CD4-positive, alpha-beta T cell (primary cell): Measurements from ENCODE around the gene KDM2A. TPM values are rescaled to one million over a fixed set of nuclear protein-coding genes. Genes with fewer than 3 reads are reported as not detected.

Source experiments
- ATAC-seq: fragments of 200-7000 bp; cut with Tn5 transposase; one replicate; pipeline ENCODE4 v1.10.0; 2022; ENCODE audit warnings: mild to moderate bottlenecking; ENCODE audit not compliant: poor library complexity
- CTCF ChIA-PET: fragments of 350-600 bp; sonication (Branson Sonifier 250); formaldehyde crosslinking; loops from one replicate; lab custom pipeline; 2021; ENCODE audit warnings: antibody characterized with exemption, inconsistent platforms; lab: Charles Lee
- POLR2A ChIA-PET: fragments of 350-600 bp; sonication (Branson Sonifier 250); formaldehyde crosslinking; loops from one replicate; lab custom pipeline; 2021; ENCODE audit warnings: antibody characterized with exemption, inconsistent platforms; lab: Charles Lee
- DNase-seq, 14 experiments: peaks; one replicate each; pipeline ENCODE4 v3.0.0-alpha.2; 2013 to 2020; ENCODE audit warnings: mixed read lengths in 2 of 14
- H3K27ac ChIP-seq, 2 donors: one replicate each; pipeline versions ENCODE4 v1.5.1 to v1.7.0; 2013; ENCODE audit warnings: low read length in 2 of 2, low read depth in 1 of 2, mild to moderate bottlenecking in 1 of 2
- H3K27me3 ChIP-seq, 2 experiments: 1 replicate in 1 of 2; 2 replicates in 1 of 2; pipeline versions ENCODE4 v1.6.1 to v1.7.0; 2013; ENCODE audit warnings: low read length in 2 of 2, control low read depth in 1 of 2, mild to moderate bottlenecking in 1 of 2, moderate library complexity in 1 of 2; ENCODE audit not compliant: insufficient read depth in 2 of 2, control insufficient read depth in 1 of 2
- H3K36me3 ChIP-seq: one replicate; pipeline ENCODE4 v1.6.1; 2013; ENCODE audit warnings: low read length, control low read depth; ENCODE audit not compliant: insufficient read depth
- H3K4me1 ChIP-seq: one replicate; pipeline ENCODE4 v1.6.1; 2013; ENCODE audit warnings: low read length, control low read depth; ENCODE audit not compliant: insufficient read depth
- H3K4me3 ChIP-seq: one replicate; pipeline ENCODE4 v1.5.1; 2013; ENCODE audit warnings: mild to moderate bottlenecking, low read length, moderate library complexity
- H3K9me3 ChIP-seq, 2 experiments: 1 replicate in 1 of 2; 2 replicates in 1 of 2; pipeline versions ENCODE4 v1.6.1 to v1.7.0; 2013; ENCODE audit warnings: low read length in 2 of 2, mild to moderate bottlenecking in 2 of 2, control low read depth in 1 of 2, moderate library complexity in 1 of 2; ENCODE audit not compliant: control insufficient read depth in 1 of 2, insufficient read depth in 1 of 2
- H3K27ac Mint-ChIP-seq: one replicate; pipeline ENCODE4 v1.8.0; 2020; ENCODE audit warnings: mixed read lengths
- H3K27me3 Mint-ChIP-seq: one replicate; pipeline ENCODE4 v1.8.0; 2021; ENCODE audit warnings: mixed read lengths
- H3K36me3 Mint-ChIP-seq: one replicate; pipeline ENCODE4 v1.8.0; 2021; ENCODE audit warnings: low read depth, mixed read lengths
- H3K4me1 Mint-ChIP-seq: one replicate; pipeline ENCODE4 v1.8.0; 2021; ENCODE audit warnings: low read depth, mixed read lengths
- H3K4me3 Mint-ChIP-seq: one replicate; pipeline ENCODE4 v1.8.0; 2020; ENCODE audit warnings: mild to moderate bottlenecking, mixed read lengths
- H3K9me3 Mint-ChIP-seq: one replicate; pipeline ENCODE4 v1.8.0; 2020; ENCODE audit warnings: mixed read lengths
- intact Hi-C, 2 experiments: fragments of 100-400 bp; cut with DNase I in 1 of 2; cut with micrococcal nuclease in 1 of 2; formaldehyde crosslinking; loops; one replicate each; pipeline versions ENCODE4 v1.15.1 to v1.9.0; 2023 to 2025; cut with DNase I, micrococcal nuclease
- total RNA-seq, 174 experiments: library from RNA in 2 of 174; stranded (reverse) in 2 of 174; gene quantifications; one replicate each; pipeline ENCODE4 v1.2.3 and lab custom pipeline; 2021 to 2026
- TF ChIP-seq, protein P1 (sequence below): fragments of 200-600 bp; IDR thresholded peaks from one replicate; pipeline ENCODE4 v1.8.0; 2022; ENCODE audit warnings: antibody characterized with exemption, mild to moderate bottlenecking

KDM2A gene
- total RNA-seq, 2 experiments from 2014 or later: 410 to 412 TPM

DNA sequence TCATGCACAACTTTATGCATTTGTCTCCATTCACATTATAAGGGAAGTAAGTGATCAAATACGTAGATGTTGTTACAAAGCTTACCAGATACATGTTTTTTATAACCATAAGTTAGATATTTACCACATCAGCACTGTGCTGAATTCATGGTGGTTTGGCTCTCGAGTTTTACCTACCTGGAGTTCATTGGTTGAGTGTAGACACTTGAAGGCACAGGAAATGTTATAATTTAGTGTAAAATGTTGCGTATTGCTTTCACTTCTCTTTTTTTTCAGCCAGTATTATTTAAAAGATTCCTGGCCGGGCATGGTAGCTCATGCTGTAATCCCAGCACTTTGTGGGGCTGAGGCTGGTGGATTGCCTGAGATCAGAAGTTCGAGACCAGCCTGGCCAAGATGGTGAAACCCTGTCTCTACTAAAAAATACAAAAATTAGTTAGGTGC, 94.1 kb downstream of the KDM2A start:
- peak in 3 of 14 experiments; percentile 9 to 24 (median 20) for DNase-seq
- H3K4me3 Mint-ChIP-seq: no peak overlapping the region
- Histone ChIP-seq H3K36me3 (peaks cover 71% of the 10 kb centered on the region), H3K27me3 (no peaks in the 10 kb centered on the region), H3K27ac (no peak overlapping the region), H3K4me3 (no peak overlapping the region), H3K4me1 (no peaks in the 10 kb centered on the region), H3K9me3 (no peaks in the 10 kb centered on the region)
- ChIA-PET POLR2A (interaction anchor here (0.6 to 0.7 kb wide), 2 partner anchors 26 to 27 kb away, joined by 3 read pairs; no protein-coding TSS in a partner anchor), CTCF (interaction anchor here (0.6 to 1.2 kb wide), 3 partner anchors 14 to 1136 kb away, joined by 3 to 5 read pairs (median 3); no protein-coding TSS in a partner anchor)
- TF ChIP-seq, protein P1, sequence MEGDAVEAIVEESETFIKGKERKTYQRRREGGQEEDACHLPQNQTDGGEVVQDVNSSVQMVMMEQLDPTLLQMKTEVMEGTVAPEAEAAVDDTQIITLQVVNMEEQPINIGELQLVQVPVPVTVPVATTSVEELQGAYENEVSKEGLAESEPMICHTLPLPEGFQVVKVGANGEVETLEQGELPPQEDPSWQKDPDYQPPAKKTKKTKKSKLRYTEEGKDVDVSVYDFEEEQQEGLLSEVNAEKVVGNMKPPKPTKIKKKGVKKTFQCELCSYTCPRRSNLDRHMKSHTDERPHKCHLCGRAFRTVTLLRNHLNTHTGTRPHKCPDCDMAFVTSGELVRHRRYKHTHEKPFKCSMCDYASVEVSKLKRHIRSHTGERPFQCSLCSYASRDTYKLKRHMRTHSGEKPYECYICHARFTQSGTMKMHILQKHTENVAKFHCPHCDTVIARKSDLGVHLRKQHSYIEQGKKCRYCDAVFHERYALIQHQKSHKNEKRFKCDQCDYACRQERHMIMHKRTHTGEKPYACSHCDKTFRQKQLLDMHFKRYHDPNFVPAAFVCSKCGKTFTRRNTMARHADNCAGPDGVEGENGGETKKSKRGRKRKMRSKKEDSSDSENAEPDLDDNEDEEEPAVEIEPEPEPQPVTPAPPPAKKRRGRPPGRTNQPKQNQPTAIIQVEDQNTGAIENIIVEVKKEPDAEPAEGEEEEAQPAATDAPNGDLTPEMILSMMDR: no peak
- H3K36me3 Mint-ChIP-seq: peaks cover 66% of the 10 kb centered on the region
- H3K27me3 Mint-ChIP-seq: no peaks in the 10 kb centered on the region
- H3K4me1 Mint-ChIP-seq: peaks cover 8% of the 10 kb centered on the region
- H3K27ac Mint-ChIP-seq: peak overlapping the region; percentile 38
- intact Hi-C loops: no loop called here
- no peaks in the 10 kb centered on the region for H3K9me3 Mint-ChIP-seq
- ATAC-seq: no peak

DNA sequence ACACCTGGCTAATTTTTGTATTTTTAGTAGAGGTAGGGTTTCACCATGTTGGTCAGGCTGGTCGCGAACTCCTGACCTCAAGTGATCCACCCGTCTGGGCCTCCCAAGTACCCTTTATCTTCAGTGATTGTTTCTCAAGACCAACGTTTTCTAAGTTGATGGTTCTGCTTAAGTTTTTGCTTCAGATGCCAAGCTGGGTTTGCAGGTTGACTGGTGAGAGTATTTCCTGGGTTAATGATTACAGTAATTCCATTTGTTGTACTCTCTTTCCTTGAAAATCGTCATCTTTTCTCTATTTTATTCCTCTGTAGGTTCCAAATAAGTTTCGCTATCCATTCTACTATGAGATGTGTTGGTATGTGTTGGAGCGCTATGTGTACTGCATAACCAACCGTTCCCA, 108.7 kb downstream of the KDM2A start:
- TF ChIP-seq, protein P1: no peak
- H3K4me1 ChIP-seq: peaks cover 5% of the 10 kb centered on the region
- Mint-ChIP-seq H3K36me3 (peaks cover 77% of the 10 kb centered on the region), H3K27me3 (no peaks in the 10 kb centered on the region), H3K4me3 (no peak overlapping the region), H3K27ac (no peak overlapping the region), H3K9me3 (no peaks in the 10 kb centered on the region), H3K4me1 (peaks cover 7% of the 10 kb centered on the region)
- no peak for DNase-seq
- ChIA-PET POLR2A (interaction anchor here (0.6 to 1.3 kb wide), 2 partner anchors 12 to 180 kb away, joined by 3 read pairs; no protein-coding TSS in a partner anchor), CTCF (interaction anchor here (1.4 to 1.7 kb wide), 2 partner anchors 15 to 155 kb away, joined by 3 to 5 read pairs; no protein-coding TSS in a partner anchor)
- no peaks in the 10 kb centered on the region for H3K9me3 ChIP-seq
- ATAC-seq: no peak
- H3K27me3 ChIP-seq: no peaks in the 10 kb centered on the region
- intact Hi-C loops: no loop called here
- no peak overlapping the region for H3K4me3 ChIP-seq
- H3K27ac ChIP-seq: no peak overlapping the region
- peaks cover 58% of the 10 kb centered on the region for H3K36me3 ChIP-seq

DNA sequence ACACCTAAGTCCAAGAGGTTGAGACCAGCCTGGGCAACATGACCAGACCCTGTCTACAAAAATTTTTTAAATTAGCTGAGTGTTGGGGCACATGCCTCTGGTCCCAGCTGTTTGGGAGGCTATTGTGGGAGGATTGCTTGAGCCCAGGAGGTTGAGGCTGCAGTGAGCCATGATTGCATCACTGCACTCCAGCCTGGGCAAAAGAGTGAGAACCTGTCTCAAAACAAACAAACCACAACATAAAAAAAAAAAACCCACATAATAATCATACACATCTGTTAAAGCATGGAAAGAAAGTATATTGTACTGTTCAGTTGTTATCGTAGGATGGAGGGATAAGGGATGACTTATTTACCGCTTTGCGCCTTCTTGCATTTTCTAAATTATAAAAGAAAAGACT, 111.3 kb downstream of the KDM2A start:
- CTCF ChIA-PET: interaction anchor here (1.4 kb wide), 1 partner anchor 87 kb away, joined by 4 read pairs; no protein-coding TSS in a partner anchor
- peaks cover 49% of the 10 kb centered on the region for H3K36me3 ChIP-seq
- DNase-seq (no peak), ATAC-seq (no peak)
- H3K4me1 ChIP-seq: peaks cover 18% of the 10 kb centered on the region
- no peak overlapping the region for H3K27ac Mint-ChIP-seq
- H3K27me3 Mint-ChIP-seq: no peaks in the 10 kb centered on the region
- H3K9me3 ChIP-seq: no peaks in the 10 kb centered on the region
- intact Hi-C loops: no loop called here
- no peaks in the 10 kb centered on the region for H3K27me3 ChIP-seq
- H3K4me1 Mint-ChIP-seq: peaks cover 20% of the 10 kb centered on the region
- H3K27ac ChIP-seq: no peak overlapping the region
- TF ChIP-seq, protein P1: no peak
- POLR2A ChIA-PET: interaction anchor here (0.6 to 2.4 kb wide), 2 partner anchors 10 to 1726 kb away, joined by 3 to 10 read pairs; no protein-coding TSS in a partner anchor
- H3K9me3 Mint-ChIP-seq: no peaks in the 10 kb centered on the region
- H3K4me3 Mint-ChIP-seq: no peak overlapping the region
- peaks cover 70% of the 10 kb centered on the region for H3K36me3 Mint-ChIP-seq
- H3K4me3 ChIP-seq: no peak overlapping the region
